GM19324 (cell line): Measurements from ENCODE around the gene EN1.

ENCODE experiments used
- ATAC-seq: cut with Tn5 transposase; IDR thresholded peaks from one replicate; pipeline ENCODE4 v1.9.1; 2021; ENCODE audit warnings: mild to moderate bottlenecking, moderate library complexity; ENCODE audit not compliant: unreplicated experiment, low FRiP score

The EN1 gene

DNA sequence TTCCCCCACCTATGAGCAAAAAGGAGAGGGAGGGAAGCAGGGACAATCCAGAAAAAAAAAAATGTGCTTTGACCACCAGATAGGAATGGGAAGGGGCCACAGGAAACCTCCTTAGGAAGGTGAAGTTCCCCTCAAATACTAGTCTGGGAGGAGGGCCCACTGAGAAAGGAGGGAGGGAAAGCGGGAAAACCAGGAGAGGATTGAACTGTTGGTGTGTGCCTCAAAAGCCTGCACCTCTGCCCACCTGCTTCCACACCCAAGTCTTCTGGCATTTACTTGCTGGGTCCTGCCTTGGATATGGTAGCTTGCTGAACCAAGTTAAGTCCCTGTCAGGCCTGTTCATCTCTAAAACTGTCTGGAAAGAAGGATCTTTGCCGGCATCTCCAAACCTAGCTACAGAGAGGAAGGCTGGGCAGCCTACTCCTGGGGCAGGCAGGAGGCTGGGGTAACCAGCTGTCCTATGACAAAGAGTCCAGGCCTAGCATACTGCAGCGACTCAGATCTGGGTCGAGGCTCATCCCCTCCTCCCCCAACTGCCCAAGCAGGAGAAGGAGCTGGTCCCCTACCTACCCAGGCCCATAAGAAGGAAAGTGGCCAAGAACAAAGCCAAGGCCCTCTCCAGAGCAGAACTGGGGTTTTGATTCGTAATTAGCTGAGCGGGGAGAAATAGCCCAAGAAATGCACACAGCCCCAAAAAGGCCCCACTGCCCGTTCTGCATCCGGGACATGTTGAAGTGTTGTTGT lies 3.0 kb downstream of the EN1 start:
- no peak for ATAC-seq

DNA sequence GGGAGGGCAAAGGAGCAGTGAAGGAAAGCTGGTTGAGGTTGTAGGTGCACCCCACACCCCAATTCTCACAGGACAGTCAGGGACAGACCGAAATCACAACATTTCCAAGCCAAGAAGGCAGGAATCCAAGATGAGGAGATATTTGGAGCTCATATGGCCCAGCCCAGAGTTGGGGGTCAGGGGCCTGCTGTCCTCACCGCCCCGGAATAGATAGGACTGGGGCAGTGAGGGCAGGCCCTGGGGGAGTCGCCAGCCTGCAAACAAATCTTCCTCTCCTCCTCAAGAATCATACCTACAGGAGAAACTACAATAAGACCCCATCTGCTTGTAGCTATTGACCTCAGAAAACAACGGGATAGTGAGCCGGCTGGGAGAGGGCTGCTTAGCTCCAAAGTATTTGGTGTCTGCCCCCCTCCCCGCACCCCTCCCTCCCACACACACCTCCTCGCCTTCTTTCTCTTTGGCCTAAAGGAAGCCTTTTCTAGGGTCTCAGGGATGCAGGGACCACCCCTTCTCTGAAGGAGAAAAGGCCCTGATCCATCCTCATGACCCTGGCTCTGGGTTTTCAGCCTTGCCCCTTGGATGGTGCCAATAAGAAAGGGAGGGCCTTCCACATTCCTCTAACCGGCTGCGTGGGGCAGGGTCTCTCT lies 3.8 kb downstream of the EN1 start:
- ATAC-seq, result no peak

DNA sequence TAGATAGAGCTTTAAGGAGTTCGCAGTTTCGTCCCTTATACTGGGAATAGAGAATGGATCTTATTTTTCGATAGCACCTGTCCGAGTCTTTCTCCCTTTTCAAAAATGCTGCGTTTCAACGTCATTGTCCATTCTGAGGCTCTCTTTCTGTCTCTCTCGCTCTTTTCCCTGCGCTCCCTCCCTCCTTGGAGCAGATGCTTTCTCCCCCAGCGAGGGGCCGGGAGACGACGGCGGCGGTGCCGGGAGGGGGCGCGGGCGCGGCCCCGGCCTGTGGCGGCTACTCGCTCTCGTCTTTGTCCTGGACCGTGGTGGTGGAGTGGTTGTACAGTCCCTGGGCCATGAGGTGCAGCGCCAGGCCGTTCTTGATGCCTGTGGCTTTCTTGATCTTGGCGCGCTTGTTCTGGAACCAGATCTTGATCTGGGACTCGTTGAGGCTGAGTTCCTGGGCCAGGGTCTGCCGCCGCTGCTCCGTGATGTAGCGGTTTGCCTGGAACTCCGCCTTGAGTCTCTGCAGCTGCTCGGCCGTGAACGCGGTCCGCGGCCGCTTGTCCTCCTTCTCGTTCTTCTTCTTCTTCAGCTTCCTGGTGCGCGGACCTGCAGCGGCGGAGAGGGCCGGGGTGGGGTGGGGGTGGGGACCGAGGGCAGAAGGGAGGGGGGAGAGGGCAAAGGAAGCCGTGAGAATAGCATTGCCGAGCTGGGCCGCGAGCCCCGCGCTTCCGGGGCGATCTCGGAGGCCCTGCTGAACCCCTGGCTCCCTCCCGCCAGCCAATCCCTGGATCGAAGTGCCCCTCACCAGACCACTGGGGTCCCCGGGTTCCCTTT lies 4.6 kb downstream of the EN1 start:
- no peak for ATAC-seq

GRCh38 chr2:118841828-118842461 lies 5.5 kb downstream of the EN1 start:
- ATAC-seq, result no peak

DNA sequence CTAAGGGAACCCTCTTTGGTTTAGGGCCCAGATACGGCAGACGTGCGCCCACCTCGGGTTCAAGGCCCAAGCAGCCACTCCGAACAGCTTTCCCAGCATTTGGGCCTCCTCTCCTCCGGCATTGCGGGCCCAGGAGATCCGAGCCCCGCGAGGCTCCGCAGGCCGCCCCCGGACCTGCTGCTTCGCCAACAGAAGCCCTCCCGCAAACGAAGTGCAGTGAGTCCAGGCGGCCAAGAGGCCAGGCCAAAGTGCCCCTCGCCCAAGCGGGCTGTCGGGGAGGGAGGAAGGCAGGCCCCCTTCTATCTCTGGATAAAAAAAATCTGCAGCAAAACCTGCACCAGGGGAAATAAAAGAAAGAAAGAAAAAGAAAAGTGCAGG lies 6.0 kb downstream of the EN1 start:
- no peak for ATAC-seq

DNA sequence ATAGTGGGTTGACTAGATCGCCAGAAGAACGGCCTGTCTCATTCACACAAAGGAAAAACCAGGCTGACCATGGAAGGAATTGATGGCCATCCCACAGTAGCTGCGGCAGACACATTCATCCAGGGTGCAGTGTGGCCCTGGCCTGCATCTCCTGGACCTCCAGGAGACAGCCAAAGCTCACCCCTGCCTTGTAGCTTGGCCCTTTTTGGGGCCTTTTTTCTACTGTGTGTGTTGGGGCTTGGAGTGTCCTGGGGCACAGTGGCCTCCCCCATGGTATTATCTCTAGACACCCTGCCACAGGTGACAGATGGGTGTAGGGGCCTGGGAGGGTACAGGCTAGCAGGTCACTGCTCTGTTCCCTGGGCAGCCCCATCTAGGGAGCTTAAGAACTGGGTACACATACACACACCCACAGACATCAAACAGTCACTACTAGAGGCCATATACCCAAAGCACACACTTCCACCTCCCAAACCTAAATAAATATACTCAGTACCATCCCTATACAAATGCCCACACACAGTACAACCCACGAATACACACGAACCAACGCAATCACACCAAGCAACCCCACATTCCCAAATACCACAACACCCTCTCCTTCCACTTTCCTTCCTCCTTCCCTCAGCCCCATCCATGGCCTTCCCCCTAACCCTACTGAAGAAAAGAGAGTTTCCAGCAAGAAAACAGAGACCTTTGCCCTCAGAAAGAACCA lies 8.6 kb downstream of the EN1 start:
- ATAC-seq, result no peak

DNA sequence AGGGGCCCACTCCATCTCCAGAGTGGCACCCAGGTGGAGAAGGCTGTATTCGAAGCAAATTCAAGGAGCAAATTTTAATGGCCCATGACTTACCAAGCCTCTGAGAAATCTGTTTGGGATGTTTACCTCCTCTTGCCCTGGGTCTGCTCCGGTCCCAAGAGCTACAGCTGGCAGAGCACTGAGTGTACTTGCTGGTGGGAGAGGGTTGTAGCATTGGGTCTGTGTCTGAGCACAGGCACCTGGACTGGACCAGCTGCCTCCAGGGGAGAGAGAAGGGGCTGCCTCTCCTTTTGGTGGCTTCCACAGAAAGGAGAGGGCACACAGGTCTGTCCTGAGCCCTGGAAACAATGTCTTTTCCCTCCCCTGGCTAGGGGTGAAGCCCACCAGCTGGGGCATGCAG lies 9.8 kb downstream of the EN1 start:
- ATAC-seq, result no peak

DNA sequence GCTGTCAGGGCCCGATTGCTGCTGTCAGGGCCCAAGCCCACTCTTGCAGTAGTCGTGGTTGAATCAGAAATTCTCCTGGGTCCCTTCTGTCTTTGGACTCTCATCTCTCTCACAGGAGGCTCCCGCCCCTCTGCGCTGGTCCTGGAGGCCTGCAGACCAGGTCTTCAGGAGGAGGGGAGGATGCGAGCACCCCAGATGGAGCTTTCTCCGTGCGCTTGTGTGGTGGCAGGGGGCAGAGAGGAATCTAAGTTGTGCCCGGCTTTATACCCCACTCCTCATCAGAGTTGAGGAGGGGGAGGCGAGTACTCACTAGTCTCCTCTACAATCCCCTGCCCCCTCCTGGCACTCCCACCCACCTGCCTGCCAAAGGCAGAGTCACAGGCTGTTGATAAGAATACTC lies 10.4 kb downstream of the EN1 start:
- no peak for ATAC-seq

DNA sequence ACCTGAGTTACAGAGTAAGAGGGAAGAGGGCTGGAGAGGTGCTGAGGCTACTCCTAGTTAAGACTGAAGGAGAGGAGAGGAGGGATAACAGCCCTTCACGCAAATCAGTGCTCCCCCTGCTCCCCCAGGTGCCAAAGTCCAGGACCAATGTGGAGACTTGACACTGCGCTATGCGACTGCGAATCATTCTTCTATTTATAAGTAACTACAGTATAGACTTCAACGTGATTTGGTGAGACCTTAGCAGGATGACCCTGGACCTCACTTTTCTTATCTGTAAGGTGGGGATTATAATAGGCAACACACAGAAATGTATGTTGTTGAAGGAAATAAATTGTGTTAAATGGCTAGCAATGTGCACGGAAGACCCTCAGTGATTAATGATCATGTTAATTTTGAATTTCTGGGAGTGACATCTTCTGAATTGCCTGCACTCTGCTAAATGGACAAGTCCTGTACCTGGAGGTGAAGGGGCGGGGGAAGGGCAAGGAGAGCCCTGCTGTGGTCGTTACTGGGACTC lies 11.0 kb downstream of the EN1 start:
- no peak for ATAC-seq

GRCh38 chr2:118835746-118836410 lies 11.6 kb downstream of the EN1 start:
- no peak for ATAC-seq

DNA sequence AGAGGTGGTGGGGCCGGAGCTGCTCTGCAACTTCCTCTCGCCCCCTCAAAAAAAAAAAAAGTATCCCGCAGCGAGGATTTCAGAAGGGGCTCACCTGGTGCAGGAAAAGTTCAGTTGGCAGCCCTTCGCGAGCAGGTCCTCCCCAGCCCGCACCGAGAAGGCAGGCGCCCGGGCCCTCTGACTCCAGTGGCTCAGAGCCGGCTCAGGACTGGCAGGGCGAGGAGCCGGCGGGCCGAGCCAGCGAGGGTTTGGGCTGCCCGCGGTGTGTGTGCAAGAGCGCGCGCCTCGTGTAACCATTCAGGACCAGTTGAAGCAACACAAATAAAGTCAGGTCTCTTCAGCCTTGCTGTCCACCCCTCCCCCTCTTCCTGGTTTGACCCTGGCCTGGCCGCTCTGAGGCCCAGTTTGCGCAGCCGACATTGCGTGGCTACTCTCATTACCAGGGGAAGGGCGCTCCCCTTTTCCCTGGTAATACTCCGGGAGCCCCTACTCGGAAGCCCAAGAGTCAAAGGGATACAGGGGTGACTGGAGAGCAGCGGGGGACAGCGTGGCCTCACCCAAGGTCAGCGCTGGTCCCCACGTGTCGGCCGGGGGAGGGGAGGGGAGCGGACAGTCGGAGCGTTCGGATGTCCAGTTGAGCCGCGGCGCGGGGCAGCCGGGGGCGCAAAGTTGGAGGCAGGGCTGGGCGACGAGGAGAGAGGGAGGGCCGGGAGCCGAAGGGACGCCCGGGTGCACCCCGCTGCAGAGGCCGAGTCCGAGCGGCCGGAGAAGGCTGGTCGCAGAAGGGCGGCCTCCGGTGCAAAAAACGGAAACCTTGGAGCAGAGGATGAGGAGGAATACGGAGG lies 12.3 kb downstream of the EN1 start:
- ATAC-seq, result no peak

DNA sequence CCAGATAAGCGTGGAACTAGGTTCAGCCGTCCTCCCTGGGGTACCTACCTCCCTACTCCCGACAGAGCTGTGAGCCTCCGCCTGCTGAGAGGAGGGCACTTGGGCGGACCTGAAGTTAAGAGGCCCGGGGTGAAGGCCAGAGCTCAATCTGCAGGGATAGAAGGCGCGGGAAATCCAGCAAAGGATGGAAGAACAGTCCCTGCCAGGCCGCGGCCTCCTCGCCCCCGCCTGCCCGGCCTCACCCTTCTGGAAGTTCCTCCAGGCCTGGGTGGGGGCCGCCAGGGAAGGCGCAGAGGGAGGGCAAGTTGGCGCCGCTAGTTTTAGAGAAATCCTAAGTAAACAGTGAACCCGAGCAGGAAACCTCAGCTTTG lies 13.0 kb downstream of the EN1 start:
- ATAC-seq, result no peak

DNA sequence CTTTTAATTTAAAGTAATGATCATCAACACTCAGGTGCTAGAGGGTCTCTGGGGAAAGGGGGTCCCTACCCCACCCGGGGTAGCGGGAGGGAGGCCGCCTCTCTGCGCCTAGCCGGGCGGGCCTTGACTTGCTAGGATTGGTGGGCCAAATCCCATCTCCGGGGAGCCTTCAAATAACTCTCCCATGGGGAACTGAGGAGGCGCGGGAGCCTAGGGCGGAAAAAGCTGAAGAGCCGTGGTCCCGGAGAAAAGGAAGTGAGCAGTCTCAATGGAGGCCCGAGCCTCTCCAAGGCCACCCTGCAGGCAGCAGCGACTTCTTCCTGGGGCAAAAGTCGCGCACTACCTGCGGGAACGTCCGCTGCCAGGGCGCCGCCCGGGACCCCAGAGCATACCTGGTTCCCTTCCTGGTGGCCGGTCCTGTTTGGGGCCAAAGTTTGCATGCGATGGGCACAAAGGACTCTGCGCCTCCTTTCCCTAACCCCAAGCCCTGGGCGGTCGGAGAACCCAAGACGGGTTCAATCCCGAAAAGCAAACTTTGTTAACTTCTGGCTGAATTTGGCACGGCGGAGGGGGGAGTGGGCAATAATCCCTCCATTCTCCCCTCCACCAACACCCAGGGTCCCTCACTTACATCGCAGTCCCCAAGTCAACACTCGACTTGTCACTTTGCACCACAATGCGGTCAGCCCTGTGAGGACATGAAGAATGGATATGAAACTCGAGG lies 13.6 kb downstream of the EN1 start:
- ATAC-seq, result no peak

DNA sequence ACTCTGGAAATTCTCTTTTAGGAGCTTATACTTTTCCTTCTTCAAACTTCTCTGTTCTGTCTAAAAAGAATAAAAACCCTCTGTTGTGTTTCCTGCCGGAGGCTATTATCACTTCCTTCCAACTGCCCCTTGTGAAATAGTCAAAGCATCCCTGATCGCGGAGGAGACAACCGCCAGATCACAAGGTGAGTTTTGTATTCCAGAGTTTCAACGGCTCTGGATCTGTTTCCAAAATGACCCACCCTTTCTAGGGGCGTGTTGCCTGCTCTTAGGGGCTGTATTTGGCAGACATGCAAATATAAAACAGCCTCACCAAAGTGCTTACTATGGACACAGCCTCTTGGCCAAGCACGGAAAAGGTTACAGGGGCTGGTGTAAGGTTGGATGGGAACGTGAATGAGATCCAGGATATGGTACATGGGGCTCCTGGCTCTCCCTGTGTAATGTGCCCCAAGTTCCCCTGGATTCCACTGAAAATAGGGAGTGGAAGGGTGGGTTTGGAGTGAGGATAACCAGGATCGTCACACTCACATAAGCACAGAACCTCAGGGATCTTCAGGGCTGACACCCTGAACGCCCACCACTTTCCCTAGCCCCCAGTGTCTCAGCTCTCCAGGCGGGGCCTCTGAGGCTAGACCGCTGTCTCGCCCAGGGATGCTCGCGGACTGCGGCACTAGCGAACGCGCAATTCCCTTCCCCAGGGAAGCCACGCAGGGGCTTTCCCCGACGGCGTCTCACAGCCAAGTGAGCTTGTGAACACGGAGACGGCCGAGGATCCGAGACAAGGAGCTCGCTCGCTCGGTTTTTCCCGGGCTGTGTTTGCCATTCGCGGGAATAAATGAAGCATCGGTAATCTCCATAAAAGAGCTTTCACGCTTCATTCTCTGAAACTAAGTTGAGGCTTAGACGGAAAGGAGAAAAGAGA lies 14.4 kb downstream of the EN1 start:
- ATAC-seq, result no peak

DNA sequence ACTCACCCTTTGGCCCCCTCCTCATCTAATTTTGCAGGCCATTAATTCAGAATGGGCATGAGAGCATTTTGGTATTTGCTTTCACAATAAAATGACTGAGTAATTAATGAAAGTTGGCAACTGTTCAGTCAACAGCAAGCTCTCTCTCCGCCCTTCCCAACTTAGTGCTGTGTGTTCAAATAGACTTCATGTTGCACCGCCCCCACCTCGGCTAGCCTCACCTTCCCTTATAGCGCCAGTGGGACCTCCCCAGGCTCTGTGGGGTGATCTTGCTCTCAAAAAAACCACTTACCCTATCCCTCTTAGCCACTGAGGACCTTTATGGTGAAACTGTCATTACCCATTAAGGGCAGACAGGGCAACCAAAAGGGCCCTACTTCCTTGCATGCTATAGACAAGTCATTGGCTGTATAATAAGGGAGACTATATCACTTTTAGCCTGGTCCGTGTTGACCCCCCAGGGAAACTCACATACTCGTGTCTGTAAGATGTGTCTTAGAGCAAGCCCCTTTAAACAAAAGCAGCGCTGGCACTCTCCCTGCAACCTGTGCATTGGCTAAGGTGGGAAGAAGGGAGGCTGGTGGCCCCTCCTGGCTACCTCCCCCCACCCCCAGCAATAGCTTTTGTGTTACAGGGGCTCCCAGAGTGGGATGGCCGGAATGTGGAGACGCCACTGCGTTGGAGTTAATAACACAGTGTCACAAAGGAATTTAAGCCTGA lies 15.2 kb downstream of the EN1 start:
- no peak for ATAC-seq

DNA sequence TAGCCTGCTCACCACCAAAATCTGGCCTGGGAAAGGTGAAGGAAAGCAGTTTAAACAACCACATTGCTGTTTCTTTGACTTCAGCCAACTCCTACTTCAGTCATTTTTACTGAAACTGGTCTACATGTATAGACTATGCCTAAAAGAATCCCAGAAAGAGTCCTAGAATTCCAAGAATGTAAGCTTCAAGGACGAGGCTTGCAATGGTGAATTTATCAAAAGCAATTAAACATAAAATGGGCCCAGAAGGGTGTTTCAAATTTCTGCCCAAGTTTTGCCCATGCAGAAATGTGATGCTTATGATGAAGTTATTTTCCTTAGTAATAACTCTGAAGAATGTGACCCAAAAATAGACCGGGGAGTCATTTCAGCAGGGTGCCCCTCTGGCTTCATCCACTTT lies 16.6 kb downstream of the EN1 start:
- ATAC-seq, result no peak

- no peak for ATAC-seq
Measured at GRCh38 chr2:118830118-118830517, 17.3 kb downstream of the EN1 start.
